ENCODE data around the gene GRIK1.
A peak's percentile ranks its signal among the peaks of the same experiment; 100 is the strongest.

The GRIK1 gene

DNA sequence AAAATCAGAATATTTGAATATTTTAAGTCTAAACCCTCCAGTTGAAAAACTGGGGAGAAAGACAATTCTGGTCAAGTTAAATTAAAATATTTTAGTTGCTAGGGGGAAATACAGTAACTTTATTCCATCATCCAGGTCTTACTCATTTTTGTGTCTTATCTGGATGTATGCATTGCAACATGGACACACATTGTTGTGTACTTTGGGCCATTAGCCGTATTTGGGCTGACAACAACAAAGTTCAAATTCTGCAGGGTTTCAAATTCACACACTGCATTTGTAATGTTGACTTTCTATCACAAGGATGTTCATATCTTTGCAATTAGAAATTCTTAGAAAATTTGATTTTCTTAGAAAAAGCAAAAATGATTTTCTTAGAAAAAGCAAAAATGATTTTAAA is 391.8 kb downstream of the GRIK1 start:
- DNase-seq (ENCODE audit: low spot score) = no peak

DNA sequence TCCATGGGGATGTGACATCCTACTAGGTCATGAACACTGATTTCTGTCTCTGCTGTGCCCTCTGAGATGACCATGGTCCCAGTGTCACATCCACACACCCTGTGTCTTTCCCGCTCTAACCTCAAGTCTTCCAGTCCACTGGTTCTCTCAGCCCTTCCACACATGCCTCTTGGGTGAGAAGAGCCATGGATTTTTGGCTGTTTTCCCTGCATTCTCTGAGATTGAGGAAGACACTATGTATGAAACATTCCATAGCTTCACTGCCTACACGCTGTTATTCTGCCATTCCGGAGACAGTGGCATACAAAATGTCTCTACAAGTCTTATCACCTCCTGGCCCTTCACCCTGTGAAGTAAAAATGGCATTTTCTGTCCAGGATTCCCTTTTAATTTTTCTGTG is 393.7 kb downstream of the GRIK1 start:
- DNase-seq (ENCODE audit: low spot score) = no peak

GRCh38 chr21:29540289-29540688 is 399.5 kb downstream of the GRIK1 start:
- no peak for DNase-seq (ENCODE audit: low spot score)

- no peak for DNase-seq (ENCODE audit: low spot score)
Observed at GRCh38 chr21:29538115-29538514, 401.7 kb downstream of the GRIK1 start.

GRCh38 chr21:29534448-29534847 is 405.3 kb downstream of the GRIK1 start:
- DNase-seq (ENCODE audit: low spot score) = no peak

DNA sequence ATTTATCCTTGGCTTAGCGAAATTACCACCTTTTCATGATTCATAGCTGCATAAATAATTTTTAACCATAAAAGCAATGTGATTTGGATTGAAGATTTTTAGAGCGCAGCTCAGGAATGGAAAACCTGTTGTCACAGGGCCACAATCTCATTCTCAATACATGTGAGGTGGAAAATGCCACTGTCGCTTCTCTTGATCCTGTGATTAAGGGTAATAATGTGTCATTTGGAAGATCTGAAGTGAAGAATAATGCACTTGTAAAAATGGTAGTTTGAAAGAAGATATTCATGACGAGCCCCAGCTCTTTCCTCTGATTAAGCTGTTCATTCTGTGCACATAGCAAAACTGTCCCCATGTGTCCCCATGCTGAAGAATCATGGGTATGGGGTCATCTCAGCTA is 410.7 kb downstream of the GRIK1 start:
- no peak for DNase-seq (ENCODE audit: low spot score)

GRCh38 chr21:29526545-29526944 is 413.3 kb downstream of the GRIK1 start:
- DNase-seq (ENCODE audit: low spot score) = no peak

- DNase-seq (ENCODE audit: low spot score) = no peak
Observed at GRCh38 chr21:29524055-29524454, 415.7 kb downstream of the GRIK1 start.

DNA sequence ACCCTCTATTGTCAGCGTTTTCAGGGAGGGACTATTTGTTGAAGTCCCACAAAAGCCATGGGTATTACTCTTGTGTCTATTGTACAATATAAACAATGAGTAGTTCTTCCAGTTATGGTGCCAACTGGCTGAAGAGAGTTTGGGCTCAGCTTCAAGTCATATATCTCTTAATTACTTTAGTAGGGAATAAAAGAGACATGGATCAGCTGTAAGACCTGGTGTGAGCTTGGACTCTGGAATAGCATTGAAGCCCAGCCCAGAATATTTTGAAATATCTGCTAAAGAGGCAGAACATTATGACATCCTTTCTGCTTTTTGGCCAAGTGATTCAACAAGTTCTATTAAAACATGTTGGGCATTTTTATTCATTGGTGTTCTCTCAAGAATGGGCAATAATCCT is 416.1 kb downstream of the GRIK1 start:
- DNase-seq (ENCODE audit: low spot score) = no peak

GRCh38 chr21:29521872-29522271 is 417.9 kb downstream of the GRIK1 start:
- no peak for DNase-seq (ENCODE audit: low spot score)

GRCh38 chr21:29520171-29520570 is 419.6 kb downstream of the GRIK1 start:
- DNase-seq (ENCODE audit: low spot score) = no peak

DNA sequence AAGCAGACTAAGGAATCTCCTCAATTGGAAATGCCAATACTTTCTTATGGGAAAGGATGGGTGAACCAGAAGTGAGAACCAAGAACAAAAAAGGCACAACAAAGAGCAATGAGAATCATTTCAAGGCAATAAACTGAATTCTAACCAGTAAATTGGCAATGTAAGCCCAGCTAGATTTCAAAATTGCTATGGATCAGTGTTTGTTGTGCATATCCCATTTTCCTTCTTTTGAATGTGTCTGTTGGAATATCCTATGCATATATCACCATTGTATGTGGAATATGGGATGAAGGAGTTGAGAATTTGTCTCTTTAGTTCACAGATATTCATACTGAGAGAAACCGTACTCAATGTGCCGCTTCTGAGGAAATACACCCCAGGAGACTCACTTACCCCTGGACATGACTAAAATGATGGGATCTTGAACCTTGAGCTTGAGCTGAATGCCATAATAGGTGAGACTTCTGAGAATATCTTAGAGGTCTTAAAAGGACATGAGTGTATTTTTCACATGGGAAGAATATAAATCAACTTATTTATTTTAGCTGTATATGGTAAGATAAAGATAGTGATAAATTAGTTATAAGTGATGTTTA is 425.0 kb downstream of the GRIK1 start:
- DNase-seq (ENCODE audit: low spot score) = no peak

GRCh38 chr21:29513535-29513934 is 426.3 kb downstream of the GRIK1 start:
- DNase-seq (ENCODE audit: low spot score) = no peak

DNA sequence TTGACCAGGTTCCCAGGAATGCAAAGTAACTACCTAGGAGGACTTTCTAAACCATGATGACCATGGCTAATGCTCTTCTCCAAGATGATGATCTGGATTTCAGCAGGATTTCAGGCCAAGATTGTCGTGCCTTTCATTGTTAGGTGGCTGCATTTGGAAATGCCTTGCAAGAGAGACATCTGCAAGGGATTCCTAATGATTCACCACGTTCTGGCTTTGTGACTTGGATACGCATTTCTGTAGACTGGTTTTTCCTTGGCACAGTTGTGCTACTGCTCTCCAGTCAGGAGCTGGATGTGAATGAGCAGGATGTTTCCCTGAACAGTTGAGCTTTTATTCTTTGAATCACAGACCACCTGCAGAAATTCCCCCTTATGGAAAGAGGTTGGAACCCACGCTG is 428.7 kb downstream of the GRIK1 start:
- DNase-seq (ENCODE audit: low spot score) = no peak

DNA sequence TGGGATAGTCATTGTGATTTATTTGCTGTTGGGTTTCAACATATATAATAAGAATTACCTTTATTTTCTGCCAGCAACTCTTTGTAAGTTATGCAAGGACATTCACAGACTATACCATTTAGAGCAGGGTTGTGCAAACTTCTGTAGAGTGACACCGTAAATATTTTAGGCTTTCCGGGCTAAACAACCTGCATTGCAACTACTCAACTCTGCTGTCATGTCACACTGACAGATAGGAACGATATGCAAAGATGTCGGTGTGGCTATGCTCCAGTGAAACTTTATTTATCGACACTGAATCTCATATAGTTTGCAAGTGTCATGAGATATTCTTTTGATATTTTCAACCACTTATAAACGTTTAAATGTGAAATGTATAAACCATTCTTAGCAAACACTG is 430.7 kb downstream of the GRIK1 start:
- no peak for DNase-seq (ENCODE audit: low spot score)

- peak; percentile 95 for DNase-seq (ENCODE audit: low spot score)
Observed at GRCh38 chr21:29508301-29508700, 431.5 kb downstream of the GRIK1 start.

DNA sequence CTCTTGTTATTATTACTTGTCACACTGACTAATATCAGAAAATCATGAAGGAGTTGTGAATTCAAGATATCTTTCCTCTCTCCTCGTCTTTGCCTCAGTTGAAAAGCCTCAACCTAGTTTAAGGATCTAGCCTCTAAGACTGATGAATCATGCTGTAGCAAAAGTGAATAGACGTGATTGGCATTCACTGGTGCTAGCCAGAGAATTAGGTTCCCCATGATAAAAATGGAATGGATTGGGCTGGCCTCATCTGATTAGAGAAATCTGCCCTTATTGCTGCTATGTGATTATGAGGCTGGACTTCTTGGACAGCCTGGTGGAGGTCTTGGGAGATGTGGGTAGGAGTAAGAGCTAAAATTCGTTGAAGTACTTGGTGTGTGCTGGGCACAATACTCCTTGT is 432.8 kb downstream of the GRIK1 start:
- DNase-seq (ENCODE audit: low spot score) = no peak

- DNase-seq (ENCODE audit: low spot score) = no peak
Observed at GRCh38 chr21:29506214-29506613, 433.6 kb downstream of the GRIK1 start.

- no peak for DNase-seq (ENCODE audit: low spot score)
Observed at GRCh38 chr21:29504751-29505321, 435.0 kb downstream of the GRIK1 start.

DNA sequence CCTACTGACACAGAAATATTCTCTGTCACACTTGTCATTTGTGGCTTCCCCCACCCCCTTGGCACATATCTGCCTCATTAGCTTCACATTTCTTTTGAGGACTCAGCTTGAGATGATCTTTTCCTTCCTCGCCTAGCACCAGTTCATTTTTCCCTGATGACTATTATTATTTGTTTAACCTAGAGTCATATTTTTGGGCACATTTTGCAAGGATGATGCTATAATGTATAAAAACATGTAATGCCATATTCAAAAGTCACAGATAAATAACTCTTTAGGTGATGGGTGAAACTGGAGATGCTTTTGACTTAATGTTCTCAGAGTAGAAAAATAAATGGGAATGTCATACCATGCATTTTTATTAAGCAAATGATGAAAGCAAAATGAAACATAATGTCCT is 438.3 kb downstream of the GRIK1 start:
- DNase-seq (ENCODE audit: low spot score) = no peak

GRCh38 chr21:29499734-29500343 is 440.0 kb downstream of the GRIK1 start:
- DNase-seq (ENCODE audit: low spot score) = peak; percentile 26

DNA sequence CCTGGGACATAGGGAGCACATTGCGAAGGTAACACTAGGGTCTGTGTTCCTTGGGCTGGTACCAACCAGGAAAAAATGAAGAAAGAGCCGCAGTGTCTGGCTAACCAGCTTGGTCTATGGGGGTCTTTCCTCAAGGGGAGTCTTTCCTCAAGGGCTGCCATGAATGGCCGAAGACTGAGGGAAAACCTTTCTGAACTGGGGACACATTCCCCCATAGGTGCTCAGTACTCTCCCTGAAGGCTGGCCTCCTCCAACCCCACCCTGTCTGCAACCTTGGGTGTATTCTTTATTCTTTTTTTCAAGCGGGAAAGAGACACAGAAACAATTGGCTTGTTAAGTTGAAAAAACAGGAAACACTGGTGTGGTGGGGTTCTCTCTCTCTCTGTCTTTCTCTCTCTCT is 440.6 kb downstream of the GRIK1 start:
- DNase-seq (ENCODE audit: low spot score) = no peak

GRCh38 chr21:29496337-29496736 is 443.5 kb downstream of the GRIK1 start:
- no peak for DNase-seq (ENCODE audit: low spot score)

GRCh38 chr21:29490016-29490415 is 449.8 kb downstream of the GRIK1 start:
- DNase-seq (ENCODE audit: low spot score) = no peak
